OCI-LY3 (cell line): ENCODE data around the gene MOV10.

Source experiments
- H2AFZ ChIP-seq: fragments of 200-600, 300-600 bp; shearing (Covaris generic); 2 replicates; pipeline ENCODE4 v1.6.0; 2014; ENCODE audit warnings: antibody characterized with exemption, low read depth, low read length
- H3K27ac ChIP-seq: fragments of 200-600, 300-600 bp; sonication (generic); 2 replicates; pipeline ENCODE4 v1.5.1; 2014; ENCODE audit warnings: mild to moderate bottlenecking, low read length, moderate library complexity, mixed read lengths
- H3K27me3 ChIP-seq: fragments of 200-600, 300-600 bp; sonication (generic); 2 replicates; pipeline ENCODE4 v1.6.1; 2014; ENCODE audit warnings: low read depth, low read length, mixed read lengths
- H3K36me3 ChIP-seq: fragments of 200-600, 300-600 bp; sonication (generic); replicated peaks from 2 replicates; pipeline ENCODE3; 2014; ENCODE audit warnings: low read depth, low read length, mixed read lengths
- H3K4me1 ChIP-seq: fragments of 300-600, 200-600 bp; sonication (generic); 2 replicates; pipeline ENCODE4 v1.6.1; 2014; ENCODE audit warnings: low read length, mixed read lengths
- H3K4me2 ChIP-seq: fragments of 200-600, 300-600 bp; sonication (generic); 2 replicates; pipeline ENCODE4 v1.6.1; 2014; ENCODE audit warnings: low read length, mixed read lengths
- H3K4me3 ChIP-seq: fragments of 300-600, 200-600 bp; sonication (generic); 2 replicates; pipeline ENCODE4 v1.5.1; 2014; ENCODE audit warnings: antibody characterized with exemption, mild to moderate bottlenecking, low read length, moderate library complexity
- H3K79me2 ChIP-seq: fragments of 300-600, 200-600 bp; shearing (Covaris generic); 2 replicates; pipeline ENCODE4 v1.6.1; 2014; ENCODE audit warnings: mild to moderate bottlenecking, low read length, mixed read lengths
- H3K9ac ChIP-seq: fragments of 300-600, 200-600 bp; shearing (Covaris generic); 2 replicates; pipeline ENCODE4 v1.6.0; 2014; ENCODE audit warnings: mild to moderate bottlenecking, low read length, moderate library complexity
- H3K9me3 ChIP-seq: fragments of 200-600, 300-600 bp; shearing (Covaris generic); 2 replicates; pipeline ENCODE4 v1.6.1; 2014; ENCODE audit warnings: low read length, mixed read lengths; ENCODE audit not compliant: insufficient read depth
- H4K20me1 ChIP-seq: fragments of 200-600, 300-600 bp; sonication (generic); 2 replicates; pipeline ENCODE4 v1.6.1; 2016; ENCODE audit warnings: low read length, mixed read lengths; ENCODE audit not compliant: insufficient read depth
- CTCF ChIP-seq: fragments of 200-600, 300-600 bp; sonication (generic); IDR thresholded peaks from 2 replicates; pipeline ENCODE4 v1.5.1; 2014; ENCODE audit warnings: antibody characterized with exemption, low read length, low read depth
- EZH2phosphoT487 ChIP-seq: fragments of 200-600 bp; shearing (Covaris generic); IDR thresholded peaks from 2 replicates; pipeline ENCODE4 v1.6.1; 2018; ENCODE audit warnings: antibody characterized with exemption, mixed run types, low read depth

Gene MOV10

DNA sequence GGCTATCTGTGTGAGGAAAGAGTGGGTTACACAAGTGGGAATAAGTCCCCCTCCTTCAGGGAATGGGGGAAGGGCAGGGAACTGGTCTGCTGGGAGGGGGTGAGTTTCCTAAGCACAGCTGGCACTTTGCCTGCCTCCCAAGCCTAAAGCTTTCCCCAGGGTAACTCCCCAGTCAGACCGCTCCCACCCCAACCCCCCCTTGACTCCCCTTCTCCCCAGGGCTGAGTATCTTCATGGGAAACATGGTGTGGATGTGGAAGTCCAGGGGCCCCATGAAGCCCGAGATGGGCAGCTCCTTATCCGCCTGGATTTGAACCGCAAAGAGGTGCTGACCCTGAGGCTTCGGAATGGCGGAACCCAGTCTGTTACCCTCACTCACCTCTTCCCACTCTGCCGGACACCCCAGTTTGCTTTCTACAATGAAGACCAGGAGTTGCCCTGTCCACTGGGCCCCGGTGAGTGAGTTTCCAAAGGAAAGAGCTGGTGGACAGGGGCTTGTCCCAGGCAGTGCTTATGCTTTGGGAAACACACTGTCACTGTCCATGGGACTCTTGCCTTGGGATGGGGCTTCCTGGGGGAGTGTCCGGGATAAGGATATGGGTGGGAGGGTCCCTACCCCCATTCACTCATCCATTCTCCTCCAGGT is 14.9 kb downstream of the MOV10 start:
- Histone ChIP-seq H3K36me3 (no peaks in the 10 kb centered on the region), H3K4me1 (no peaks in the 10 kb centered on the region), H3K27me3 (no peaks in the 10 kb centered on the region), H3K27ac (no peak overlapping the region), H4K20me1 (no peaks in the 10 kb centered on the region), H3K9me3 (no peaks in the 10 kb centered on the region), H3K79me2 (no peaks in the 10 kb centered on the region), H3K4me3 (no peak overlapping the region), H3K9ac (no peak overlapping the region), H3K4me2 (no peak overlapping the region), H2AFZ (no peak overlapping the region)
- no peak for TF ChIP-seq CTCF
- TF ChIP-seq EZH2phosphoT487: no peak

DNA sequence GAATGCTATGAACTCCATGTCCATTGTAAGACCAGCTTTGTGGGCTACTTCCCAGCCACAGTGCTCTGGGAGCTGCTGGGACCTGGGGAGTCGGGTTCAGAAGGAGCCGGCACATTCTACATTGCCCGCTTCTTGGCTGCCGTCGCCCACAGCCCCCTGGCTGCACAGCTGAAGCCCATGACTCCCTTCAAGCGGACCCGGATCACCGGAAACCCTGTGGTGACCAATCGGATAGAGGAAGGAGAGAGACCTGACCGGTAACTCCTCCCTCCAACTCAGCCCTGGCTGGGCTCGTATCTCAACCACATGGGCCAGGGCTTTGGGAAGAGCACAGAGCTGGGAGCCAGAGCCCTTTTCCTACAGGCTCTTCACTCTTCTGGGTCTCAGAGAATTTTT is 15.4 kb downstream of the MOV10 start:
- TF ChIP-seq EZH2phosphoT487 (no peak), CTCF (no peak)
- Histone ChIP-seq H3K4me1 (no peaks in the 10 kb centered on the region), H3K4me2 (no peak overlapping the region), H3K36me3 (no peaks in the 10 kb centered on the region), H3K9ac (no peak overlapping the region), H3K4me3 (no peak overlapping the region), H2AFZ (no peak overlapping the region), H3K79me2 (no peaks in the 10 kb centered on the region), H3K27ac (no peak overlapping the region), H3K9me3 (no peaks in the 10 kb centered on the region), H3K27me3 (no peaks in the 10 kb centered on the region), H4K20me1 (no peaks in the 10 kb centered on the region)

DNA sequence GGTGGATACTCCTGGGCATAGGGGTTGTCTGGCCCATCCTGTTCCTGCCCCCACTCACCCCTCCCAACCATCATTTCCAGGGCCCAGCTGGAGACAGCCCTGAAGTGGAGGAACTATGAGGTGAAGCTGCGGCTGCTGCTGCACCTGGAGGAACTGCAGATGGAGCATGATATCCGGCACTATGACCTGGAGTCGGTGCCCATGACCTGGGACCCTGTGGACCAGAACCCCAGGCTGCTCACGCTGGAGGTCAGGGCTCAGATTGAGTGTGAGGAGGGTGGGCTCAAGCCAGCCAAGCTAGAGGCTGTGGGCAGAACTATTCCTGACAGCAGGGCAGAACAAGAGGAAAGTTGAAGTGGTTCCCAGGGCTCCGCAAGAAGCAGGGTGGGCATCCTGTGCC is 18.2 kb downstream of the MOV10 start:
- Histone ChIP-seq H4K20me1 (no peaks in the 10 kb centered on the region), H3K9ac (no peak overlapping the region), H3K4me2 (no peak overlapping the region), H3K79me2 (no peaks in the 10 kb centered on the region), H3K27ac (no peak overlapping the region), H3K27me3 (no peaks in the 10 kb centered on the region), H3K4me1 (no peaks in the 10 kb centered on the region), H3K36me3 (no peaks in the 10 kb centered on the region), H2AFZ (no peak overlapping the region), H3K4me3 (no peak overlapping the region), H3K9me3 (no peaks in the 10 kb centered on the region)
- TF ChIP-seq EZH2phosphoT487 (no peak), CTCF (no peak)

GRCh38 chr1:112693821-112694220 is 19.4 kb downstream of the MOV10 start:
- H3K9me3 ChIP-seq: no peaks in the 10 kb centered on the region
- H3K4me2 ChIP-seq: no peak overlapping the region
- TF ChIP-seq CTCF: no peak
- TF ChIP-seq EZH2phosphoT487: no peak
- no peaks in the 10 kb centered on the region for H3K4me1 ChIP-seq
- H3K79me2 ChIP-seq: no peaks in the 10 kb centered on the region
- no peak overlapping the region for H3K9ac ChIP-seq
- H3K4me3 ChIP-seq: no peak overlapping the region
- H4K20me1 ChIP-seq: no peaks in the 10 kb centered on the region
- H3K36me3 ChIP-seq: no peaks in the 10 kb centered on the region
- no peak overlapping the region for H2AFZ ChIP-seq
- no peak overlapping the region for H3K27ac ChIP-seq
- no peaks in the 10 kb centered on the region for H3K27me3 ChIP-seq
